ENCODE results near the gene BAZ1B.
"Not testable (repeated sequence)": the region's sequence is repeated elsewhere in the genome, so short reads cannot be mapped to it uniquely, and the experiment has no call there.

BAZ1B gene

DNA sequence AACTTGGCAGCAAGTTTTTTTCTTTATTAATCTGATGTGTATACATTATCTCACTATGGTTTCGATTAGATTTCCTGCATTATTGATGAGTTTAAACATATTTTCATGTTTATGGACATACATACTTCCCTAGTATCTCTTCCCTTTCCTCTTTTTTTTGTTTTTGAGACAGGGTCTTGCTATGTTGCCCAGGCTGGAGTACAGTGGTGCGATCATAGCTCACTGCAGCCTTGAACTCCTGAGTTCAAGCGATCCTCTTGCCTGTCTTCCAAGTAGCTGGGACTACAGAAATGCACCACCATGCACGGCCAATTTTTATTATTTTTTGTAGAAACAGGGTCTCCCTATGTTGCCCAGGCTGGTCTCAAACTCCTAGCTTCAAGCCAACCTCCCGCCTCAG, 18.9 kb downstream of the BAZ1B start:
- DNase-seq (ENCODE audit: low read depth in 3 of 3), result no peak

GRCh38 chr7:73496626-73497025, 25.5 kb downstream of the BAZ1B start:
- DNase-seq (ENCODE audit: low read depth in 3 of 3), result no peak

GRCh38 chr7:73495507-73495906, 26.6 kb downstream of the BAZ1B start:
- not testable (repeated sequence) for DNase-seq (ENCODE audit: low read depth in 3 of 3)

GRCh38 chr7:73489976-73490375, 32.1 kb downstream of the BAZ1B start:
- no peak for DNase-seq (ENCODE audit: low read depth in 3 of 3)

DNA sequence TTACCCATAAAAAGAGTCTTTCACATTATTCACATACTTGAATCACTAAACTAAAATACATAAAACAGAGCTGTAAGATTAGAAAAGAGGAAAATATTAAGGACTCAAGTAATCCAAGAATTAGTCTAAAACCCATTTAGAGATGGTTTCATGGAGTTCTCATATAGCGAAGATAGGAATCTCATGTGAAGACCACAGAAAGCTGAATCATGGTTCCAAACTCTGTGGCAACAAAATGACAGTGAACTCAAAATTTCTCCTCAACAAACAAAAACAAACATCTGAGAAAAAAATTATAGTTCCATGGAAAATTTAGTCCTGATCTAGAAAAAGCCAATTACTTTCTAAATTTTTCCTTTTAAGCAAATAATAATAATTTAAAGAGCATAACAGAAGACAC, 34.6 kb downstream of the BAZ1B start:
- no peak for DNase-seq (ENCODE audit: low read depth in 3 of 3)

GRCh38 chr7:73483171-73483570, 38.9 kb downstream of the BAZ1B start:
- no peak for DNase-seq (ENCODE audit: low read depth in 3 of 3)

DNA sequence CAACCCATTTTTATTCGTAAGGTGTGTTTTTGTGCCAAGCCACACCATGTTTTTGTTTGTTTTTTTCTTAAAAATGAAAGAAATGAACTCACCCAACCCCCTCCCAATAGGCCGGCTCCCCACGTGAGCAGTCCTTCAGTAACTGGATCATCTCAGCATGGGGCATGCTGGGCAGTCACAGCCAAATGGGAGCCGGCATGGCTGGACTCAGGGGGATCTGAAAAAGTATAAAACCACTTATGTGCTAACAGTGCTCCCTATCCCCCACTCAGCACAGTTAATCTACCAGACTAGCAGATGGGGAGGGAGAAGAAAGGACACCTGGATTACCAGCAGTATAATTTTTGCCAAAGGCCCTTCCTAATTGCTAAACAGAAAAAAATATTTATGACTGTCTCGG, 39.3 kb downstream of the BAZ1B start:
- DNase-seq (ENCODE audit: low read depth in 3 of 3), result no peak

GRCh38 chr7:73481521-73481920, 40.6 kb downstream of the BAZ1B start:
- DNase-seq (ENCODE audit: low read depth in 3 of 3), result not testable (repeated sequence)

DNA sequence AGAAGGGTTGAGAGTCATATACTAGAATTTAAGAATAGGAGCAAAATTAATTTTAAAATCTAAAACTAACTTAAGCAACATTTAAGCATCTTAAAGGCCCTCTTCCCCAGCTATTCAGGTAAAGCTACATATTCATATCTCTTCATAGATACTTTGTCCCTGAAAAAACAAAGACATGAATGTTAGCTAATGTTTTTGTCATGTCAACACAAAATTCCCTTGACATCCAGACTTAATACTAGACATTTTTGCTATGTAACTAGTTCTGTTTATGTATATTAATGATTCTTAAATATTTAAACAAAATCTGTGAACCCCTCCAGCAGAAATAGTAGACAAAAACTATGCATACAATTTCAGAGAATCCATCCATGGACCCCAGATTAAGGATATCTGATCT, 43.5 kb downstream of the BAZ1B start:
- DNase-seq (ENCODE audit: low read depth in 3 of 3), result no peak

- DNase-seq (ENCODE audit: low read depth in 3 of 3), result no peak
Observed at GRCh38 chr7:73477376-73477775, 44.7 kb downstream of the BAZ1B start.

GRCh38 chr7:73470208-73470607, 51.9 kb downstream of the BAZ1B start:
- DNase-seq (ENCODE audit: low read depth in 3 of 3), result no peak

- DNase-seq (ENCODE audit: low read depth in 3 of 3), result not testable (repeated sequence)
Observed at GRCh38 chr7:73467046-73467445, 55.0 kb downstream of the BAZ1B start.

GRCh38 chr7:73466112-73466511, 56.0 kb downstream of the BAZ1B start:
- no peak for DNase-seq (ENCODE audit: low read depth in 3 of 3)

- no peak for DNase-seq (ENCODE audit: low read depth in 3 of 3)
Observed at GRCh38 chr7:73463966-73464365, 58.1 kb downstream of the BAZ1B start.

DNA sequence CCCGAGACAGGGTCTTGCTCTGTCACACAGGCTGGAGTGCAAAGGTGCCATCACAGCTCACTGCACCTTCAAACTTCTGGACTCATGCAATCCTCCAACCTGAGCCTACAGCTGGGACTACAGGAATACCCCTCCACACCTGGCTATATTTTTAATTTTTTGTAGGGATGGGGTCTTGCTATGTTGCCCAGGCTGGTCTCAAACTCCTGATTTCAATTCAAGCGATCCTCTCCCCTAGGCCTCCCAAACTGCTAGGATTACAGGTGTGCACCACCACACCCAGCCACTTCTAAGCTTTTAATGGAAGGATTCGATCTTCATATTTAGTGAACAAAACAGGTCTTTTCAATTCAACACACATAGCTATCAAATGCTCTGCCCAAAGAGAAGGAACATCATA, 58.8 kb downstream of the BAZ1B start:
- no peak for DNase-seq (ENCODE audit: low read depth in 3 of 3)

- DNase-seq (ENCODE audit: low read depth in 3 of 3), result no peak
Observed at GRCh38 chr7:73461782-73462285, 60.3 kb downstream of the BAZ1B start.

DNA sequence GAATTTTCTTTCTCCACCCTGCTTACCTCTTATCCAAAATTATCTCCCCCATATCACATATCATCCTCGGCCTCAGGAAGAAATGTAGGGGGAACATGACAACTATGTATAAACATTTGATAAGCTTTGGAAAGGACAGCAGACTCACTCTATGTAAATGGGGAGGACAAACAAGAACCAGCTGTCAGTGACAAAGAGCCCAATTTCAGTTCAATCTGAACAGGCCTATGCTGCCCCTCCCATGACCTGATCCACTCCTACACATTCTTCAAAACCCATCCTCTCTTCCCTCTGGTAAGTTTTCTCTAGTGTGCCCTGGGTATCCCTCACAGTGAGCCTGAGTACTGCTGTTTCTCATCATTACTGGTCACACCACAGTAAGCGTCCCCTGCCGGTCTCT, 67.7 kb downstream of the BAZ1B start:
- no peak for DNase-seq (ENCODE audit: low read depth in 3 of 3)

- no peak for DNase-seq (ENCODE audit: low read depth in 3 of 3)
Observed at GRCh38 chr7:73452999-73453635, 69.0 kb downstream of the BAZ1B start.

- peak in 1 of 3 experiments; percentile 20 for DNase-seq (ENCODE audit: low read depth in 3 of 3)
Observed at GRCh38 chr7:73451780-73452398, 70.2 kb downstream of the BAZ1B start.

- DNase-seq (ENCODE audit: low read depth in 3 of 3), result no peak
Observed at GRCh38 chr7:73449422-73449821, 72.7 kb downstream of the BAZ1B start.

DNA sequence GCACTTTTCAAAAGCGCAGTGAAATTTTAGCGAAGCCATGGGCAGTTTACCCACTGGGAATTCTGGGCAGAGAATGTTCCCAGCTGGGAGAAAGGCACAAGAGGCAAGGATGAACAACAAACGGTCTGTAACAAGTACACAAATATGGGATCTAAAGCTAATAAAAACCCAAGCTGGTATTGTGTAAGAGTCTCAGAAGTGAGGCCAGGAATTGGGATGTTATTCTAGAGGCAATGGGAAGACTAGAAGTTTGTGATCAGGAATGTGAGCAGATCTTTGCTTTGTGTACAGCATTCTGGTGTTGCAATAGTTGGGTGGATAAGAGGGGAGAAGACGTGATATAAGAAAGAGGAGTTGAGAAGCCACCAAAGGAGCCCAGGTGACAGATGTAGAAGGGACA, 73.5 kb downstream of the BAZ1B start:
- no peak for DNase-seq (ENCODE audit: low read depth in 3 of 3)

- no peak for DNase-seq (ENCODE audit: low read depth in 3 of 3)
Observed at GRCh38 chr7:73447121-73447733, 74.9 kb downstream of the BAZ1B start.

DNA sequence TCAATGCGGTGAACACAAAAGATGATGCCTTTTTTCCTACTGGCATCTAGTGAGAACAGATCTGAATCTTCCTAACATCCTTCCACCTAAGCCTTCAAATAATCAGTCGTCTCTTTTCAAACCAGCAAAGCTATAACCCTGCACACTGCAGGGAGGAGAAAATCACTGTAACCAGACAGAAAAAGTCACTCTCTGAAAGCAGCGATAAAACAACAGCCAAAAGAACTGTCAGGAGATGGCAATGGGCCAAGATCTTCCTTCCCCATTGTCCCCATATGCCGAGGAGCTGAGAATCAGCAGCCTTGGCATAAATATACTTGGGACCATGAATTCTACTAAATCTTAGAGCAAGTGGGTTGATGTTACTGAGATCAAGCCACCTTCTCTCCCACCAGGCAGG, 75.4 kb downstream of the BAZ1B start:
- no peak for DNase-seq (ENCODE audit: low read depth in 3 of 3)
